BJ (cell line): Measurements from ENCODE around the gene ATP11A. TPM values are rescaled to one million over a fixed set of nuclear protein-coding genes. Genes with fewer than 3 reads are reported as not detected.

Experiments
- CTCF ChIA-PET: fragments of 350-600 bp; formaldehyde crosslinking; extraction: SDS; loops from one replicate; lab custom pipeline; 2021; ENCODE audit warnings: antibody characterized with exemption, inconsistent platforms; lab: Yijun Ruan, JAX
- POLR2A ChIA-PET: fragments of 300-600 bp; sonication (Branson Sonifier 250); formaldehyde crosslinking; extraction: SDS; loops from one replicate; lab custom pipeline; 2021; ENCODE audit warnings: antibody characterized with exemption; lab: Charles Lee
- DNase-seq: peaks from one replicate; pipeline ENCODE4 v3.0.0-alpha.2; 2011; ENCODE audit warnings: low read depth
- H3K27me3 ChIP-seq: 2 replicates; pipeline ENCODE4 v1.6.0; 2011; ENCODE audit warnings: low read length; ENCODE audit not compliant: control insufficient read depth, insufficient read depth
- H3K36me3 ChIP-seq: 2 replicates; pipeline ENCODE4 v1.5.1; 2011; ENCODE audit warnings: low read length; ENCODE audit not compliant: control insufficient read depth, insufficient read depth
- H3K4me3 ChIP-seq: 2 replicates; pipeline ENCODE4 v1.5.1; 2011; ENCODE audit warnings: low read depth, mild to moderate bottlenecking, control low read depth, low read length
- CTCF ChIP-seq: IDR thresholded peaks from 2 replicates; pipeline ENCODE4 v1.5.1; 2011; ENCODE audit warnings: low read depth, mild to moderate bottlenecking, control low read depth, inconsistent platforms, low read length, moderate library complexity; ENCODE audit not compliant: insufficient read depth
- polyA plus RNA-seq: library from polyadenylated mRNA; depleted of rRNA; stranded (reverse); fragments of >200 nt; gene quantifications from 2 replicates; pipeline ENCODE4 v1.2.3, GENCODE V29; 2011

The ATP11A gene
- polyA plus RNA-seq, 1 experiment, result 1.9 TPM

GRCh38 chr13:112923962-112924361, 234.1 kb downstream of the ATP11A start:
- H3K4me3 ChIP-seq, result no peak overlapping the region
- ChIA-PET CTCF (no interaction called here), POLR2A (no interaction called here)
- peaks cover 14% of the 10 kb centered on the region for H3K27me3 ChIP-seq
- DNase-seq, result no peak
- no peak for TF ChIP-seq CTCF
- H3K36me3 ChIP-seq, result no peaks in the 10 kb centered on the region

- CTCF ChIA-PET, result no interaction called here
- no peaks in the 10 kb centered on the region for H3K36me3 ChIP-seq
- POLR2A ChIA-PET, result no interaction called here
These were observed 234.5 kb downstream of the ATP11A start for GRCh38 chr13:112924365-112924764.

GRCh38 chr13:112926003-112926402, 236.2 kb downstream of the ATP11A start:
- Histone ChIP-seq H3K4me3 (no peak overlapping the region), H3K27me3 (peaks cover 22% of the 10 kb centered on the region), H3K36me3 (no peaks in the 10 kb centered on the region)
- TF ChIP-seq CTCF, result no peak
- no peak for DNase-seq
- CTCF ChIA-PET, result no interaction called here
- POLR2A ChIA-PET, result no interaction called here

More at GRCh38 chr13:112924365-112924764, 234.5 kb downstream of the ATP11A start:
- DNase-seq, result no peak
- TF ChIP-seq CTCF, result no peak
- H3K4me3 ChIP-seq, result no peak overlapping the region
- peaks cover 16% of the 10 kb centered on the region for H3K27me3 ChIP-seq

GRCh38 chr13:112926993-112927392, 237.2 kb downstream of the ATP11A start:
- no peak for DNase-seq
- H3K27me3 ChIP-seq, result peaks cover 22% of the 10 kb centered on the region
- ChIA-PET POLR2A (no interaction called here), CTCF (no interaction called here)
- no peak overlapping the region for H3K4me3 ChIP-seq
- no peaks in the 10 kb centered on the region for H3K36me3 ChIP-seq
- TF ChIP-seq CTCF, result no peak

- CTCF ChIA-PET, result interaction anchor here (0.9 kb wide), 1 partner anchor 19 kb away, joined by 3 read pairs; no protein-coding TSS in a partner anchor
- POLR2A ChIA-PET, result no interaction called here
- no peak for DNase-seq
- Histone ChIP-seq H3K36me3 (no peaks in the 10 kb centered on the region), H3K27me3 (peaks cover 22% of the 10 kb centered on the region), H3K4me3 (no peak overlapping the region)
- TF ChIP-seq CTCF, result no peak
These were observed 238.5 kb downstream of the ATP11A start for GRCh38 chr13:112928020-112928971.
